Left forelimb (tissue), 1 donor: ENCODE data around the gene CCDC57.
"Not testable (repeated sequence)": the region's sequence is repeated elsewhere in the genome, so short reads cannot be mapped to it uniquely, and the experiment has no call there.

Experiments used
- DNase-seq: peaks from one replicate; pipeline ENCODE4 v3.0.0-alpha.2; 2018; ENCODE audit warnings: low spot score

Gene CCDC57

GRCh38 chr17:82152556-82153294 lies 59.9 kb downstream of the CCDC57 start:
- DNase-seq = no peak

DNA sequence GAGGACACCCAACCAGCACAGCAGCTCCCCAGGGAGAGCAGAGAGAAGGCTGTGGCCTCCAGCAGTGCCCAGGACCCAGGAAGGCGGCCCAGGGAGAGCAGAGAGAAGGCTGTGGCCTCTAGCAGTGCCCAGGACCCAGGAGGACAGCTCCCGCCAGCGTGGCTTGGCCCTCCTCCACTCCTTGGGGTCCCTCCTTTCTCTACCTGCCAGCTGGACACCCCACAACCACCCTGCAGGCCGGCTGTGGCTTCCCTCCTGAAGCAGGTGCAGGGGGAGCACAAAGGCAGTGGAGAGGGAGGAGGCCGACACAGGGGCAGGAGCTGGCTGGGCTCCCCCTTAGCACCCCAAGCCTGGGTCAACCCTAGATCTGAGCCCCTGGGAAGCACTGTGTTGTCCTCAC lies 60.5 kb downstream of the CCDC57 start:
- no peak for DNase-seq

GRCh38 chr17:82151106-82151957 lies 61.3 kb downstream of the CCDC57 start:
- DNase-seq = no peak

DNA sequence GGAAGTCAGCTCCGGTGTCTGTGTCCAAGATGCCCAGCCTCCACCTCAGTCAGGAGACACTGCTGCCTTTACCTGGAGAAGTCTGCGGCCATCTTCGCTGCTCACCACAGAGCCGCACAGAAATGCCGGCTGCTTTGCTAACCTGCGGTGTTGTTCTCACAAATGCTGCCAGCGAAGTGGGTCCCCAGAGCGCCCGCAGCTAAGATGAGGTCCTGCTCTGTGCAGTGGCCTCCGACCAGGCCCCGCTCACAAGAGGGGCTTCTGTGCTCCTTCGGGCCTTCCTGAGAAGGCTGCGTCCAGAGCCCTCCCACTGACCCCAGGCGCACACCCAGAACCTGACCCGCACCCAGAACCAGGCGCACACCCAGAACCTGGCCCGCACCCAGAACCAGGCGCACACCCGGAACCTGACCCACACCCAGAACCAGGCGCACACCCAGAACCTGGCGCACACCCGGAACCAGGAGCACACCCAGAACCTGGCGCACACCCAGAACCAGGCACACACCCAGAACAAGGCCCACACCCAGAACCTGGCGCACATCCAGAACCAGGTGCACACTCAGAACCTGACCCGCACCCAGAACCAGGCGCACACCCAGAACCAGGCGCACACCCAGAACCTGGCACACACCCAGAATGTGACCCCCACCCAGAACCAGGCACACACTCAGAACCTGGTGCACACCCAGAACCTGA lies 63.1 kb downstream of the CCDC57 start:
- no peak for DNase-seq

DNA sequence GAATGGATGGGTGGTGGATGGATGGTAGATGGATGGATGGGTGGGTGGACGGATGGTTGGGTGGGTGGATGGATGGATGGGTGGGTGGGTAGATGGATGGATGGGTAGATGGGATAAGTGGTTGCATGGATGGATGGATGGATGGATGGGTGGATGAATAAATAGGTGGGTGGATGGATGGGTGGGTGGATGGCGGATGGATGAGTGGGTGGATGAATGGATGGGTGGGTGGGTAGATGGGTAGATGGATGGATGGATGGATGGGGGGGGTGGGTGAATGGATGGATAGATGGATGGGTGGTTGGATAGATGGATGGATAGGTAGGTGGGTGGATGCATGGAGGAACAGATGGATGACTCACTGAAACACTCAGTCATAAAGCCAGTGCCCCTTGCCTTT lies 63.6 kb downstream of the CCDC57 start:
- no peak for DNase-seq

DNA sequence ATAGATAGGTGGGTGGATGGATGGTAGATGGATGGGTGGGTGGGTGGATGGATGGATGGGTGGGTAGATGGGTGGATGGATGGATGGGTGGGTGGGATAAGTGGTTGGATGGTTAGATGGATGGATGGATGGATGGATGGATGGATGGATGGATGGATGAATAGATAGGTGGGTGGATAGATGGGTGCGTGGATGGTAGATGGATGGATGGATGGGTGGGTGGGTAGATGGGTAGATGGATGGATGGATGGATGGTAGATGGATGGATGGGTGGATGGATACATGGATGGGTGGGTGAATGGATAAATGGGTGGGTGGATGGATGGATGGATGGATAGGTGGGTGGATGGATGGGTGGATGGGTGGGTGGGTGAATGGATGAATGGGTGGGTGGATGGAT lies 64.6 kb downstream of the CCDC57 start:
- no peak for DNase-seq

- no peak for DNase-seq
These were observed 65.7 kb downstream of the CCDC57 start for GRCh38 chr17:82146663-82147654.

- DNase-seq = no peak
These were observed 67.0 kb downstream of the CCDC57 start for GRCh38 chr17:82145550-82146155.

DNA sequence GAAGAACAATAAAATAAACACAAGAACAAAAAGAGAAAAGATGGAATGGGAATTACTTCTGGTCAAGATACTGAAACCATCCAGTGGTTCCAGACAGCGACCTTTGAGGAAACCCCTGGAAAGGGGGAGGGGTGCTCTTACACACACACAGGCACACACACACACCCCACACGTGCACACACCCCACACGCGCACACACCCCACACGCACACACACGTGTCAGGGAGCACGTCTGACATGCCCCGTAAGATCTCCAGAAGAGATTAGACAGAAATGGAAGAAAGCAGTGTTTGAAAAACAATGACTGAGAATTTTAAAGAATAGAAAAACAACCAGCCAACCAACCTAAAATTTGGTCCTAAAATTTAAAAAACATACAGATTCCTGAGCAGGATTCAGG lies 69.3 kb downstream of the CCDC57 start:
- no peak for DNase-seq

GRCh38 chr17:82139961-82140360 lies 72.7 kb downstream of the CCDC57 start:
- not testable (repeated sequence) for DNase-seq

GRCh38 chr17:82138511-82138992 lies 74.1 kb downstream of the CCDC57 start:
- no peak for DNase-seq

- DNase-seq = no peak
These were observed 78.5 kb downstream of the CCDC57 start for GRCh38 chr17:82134101-82134500.

DNA sequence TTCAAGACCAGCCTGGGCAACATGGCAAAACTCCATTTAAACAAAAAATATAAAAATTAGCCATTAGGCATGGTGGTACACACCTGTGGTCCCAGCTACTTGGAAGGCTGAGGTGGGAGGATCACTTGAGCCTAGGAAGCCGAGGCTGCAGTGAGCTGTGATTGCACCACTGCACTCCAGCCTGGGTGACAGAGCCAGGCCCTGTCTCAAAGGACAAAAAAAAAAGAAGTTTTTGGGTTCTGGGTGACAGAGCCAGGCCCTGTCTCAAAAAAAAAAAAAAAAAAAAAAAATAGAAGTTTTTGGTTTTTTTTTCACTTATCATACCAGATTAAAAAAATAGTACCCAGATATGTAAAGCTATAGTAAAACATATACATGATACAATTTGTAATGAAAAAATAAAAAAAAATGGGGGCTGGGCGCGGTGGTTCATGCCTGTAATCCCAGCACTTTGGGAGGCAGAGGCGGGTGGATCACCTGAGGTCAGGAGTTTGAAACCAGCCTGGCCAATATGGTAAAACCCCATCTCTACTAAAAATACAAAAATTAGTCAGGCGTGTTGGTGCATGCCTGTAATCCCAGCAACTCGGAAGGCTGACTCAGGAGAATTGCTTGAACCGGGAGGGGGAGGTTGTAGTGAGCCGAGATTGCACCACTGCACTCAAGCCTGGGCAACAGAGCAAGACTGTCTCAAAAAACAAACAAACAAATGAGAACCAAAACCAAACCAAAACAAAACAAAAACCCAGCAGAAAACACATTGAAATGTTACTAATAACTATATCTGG lies 79.3 kb downstream of the CCDC57 start:
- DNase-seq = not testable (repeated sequence)

DNA sequence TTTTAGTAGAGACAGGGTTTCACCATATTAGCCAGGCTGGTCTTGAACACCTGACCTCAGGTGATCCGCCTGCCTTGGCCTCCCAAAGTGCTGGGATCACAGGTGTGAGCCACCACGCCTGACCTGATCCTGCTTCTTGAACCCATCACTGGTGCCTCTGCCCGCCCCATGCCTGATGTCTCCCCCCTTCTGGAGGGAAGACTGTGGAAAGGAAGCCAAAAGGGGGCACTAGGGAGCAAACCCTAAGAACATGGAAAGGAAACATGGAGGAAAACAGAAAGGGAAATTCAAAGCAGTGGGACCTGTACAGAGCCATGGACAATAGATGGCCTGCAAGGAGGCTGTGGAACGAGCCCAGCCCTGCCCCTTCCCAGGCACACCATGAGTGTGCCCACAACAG lies 83.5 kb downstream of the CCDC57 start:
- DNase-seq = no peak

- no peak for DNase-seq
These were observed 84.4 kb downstream of the CCDC57 start for GRCh38 chr17:82128287-82128686.

GRCh38 chr17:82127704-82128103 lies 84.9 kb downstream of the CCDC57 start:
- DNase-seq = no peak

DNA sequence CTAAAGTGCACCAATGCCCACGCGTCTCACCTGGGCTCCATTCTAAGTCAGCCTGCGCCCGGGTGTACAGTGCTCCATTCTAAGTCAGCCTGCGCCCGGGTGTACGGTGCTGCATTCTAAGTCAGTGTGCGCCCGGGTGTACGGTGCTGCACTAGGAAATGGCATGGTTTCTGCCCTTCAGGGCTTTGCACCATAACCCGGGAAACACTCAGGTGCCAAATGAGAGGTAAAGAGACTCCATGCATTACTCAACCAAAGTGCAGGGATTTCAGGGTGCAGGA lies 85.4 kb downstream of the CCDC57 start:
- DNase-seq = no peak

DNA sequence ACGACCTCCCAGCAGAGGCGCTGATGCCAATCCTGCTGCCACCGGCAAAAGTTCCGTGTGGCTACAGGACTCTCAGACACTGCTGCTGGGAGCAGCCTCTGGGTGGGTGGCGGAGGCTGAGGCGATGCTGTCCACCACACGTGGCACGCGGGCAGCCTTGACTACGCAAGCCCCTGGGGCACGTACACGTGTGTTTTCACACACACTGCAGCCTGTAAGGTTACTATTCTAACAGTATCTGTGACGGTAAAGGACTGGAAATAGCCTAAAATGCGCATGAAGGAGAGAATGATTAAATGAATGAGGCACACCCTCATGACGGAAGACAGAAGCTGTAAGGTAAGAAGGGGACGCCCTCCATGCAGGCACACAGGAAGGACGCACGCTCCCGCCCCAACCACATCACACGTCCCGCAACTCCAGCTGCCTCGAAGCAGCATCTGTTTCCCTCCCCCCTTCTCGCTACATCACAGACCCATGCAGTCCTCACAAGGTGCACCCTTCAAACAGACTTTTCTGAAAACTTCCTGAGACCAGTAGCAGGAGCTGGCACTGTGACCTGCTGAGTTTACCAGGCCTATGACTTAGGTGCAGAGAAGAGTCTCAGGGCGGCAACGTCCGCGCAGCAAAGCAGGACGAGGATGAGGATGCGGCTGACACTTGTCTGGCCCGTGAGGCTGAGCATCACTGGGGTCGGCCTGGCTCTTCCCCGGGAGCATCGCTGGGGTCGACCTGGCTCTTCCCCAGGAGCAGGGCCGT lies 85.9 kb downstream of the CCDC57 start:
- DNase-seq = no peak

- no peak for DNase-seq
These were observed 88.5 kb downstream of the CCDC57 start for GRCh38 chr17:82124101-82124500.
